ES-I3 (cell line): ENCODE data around the gene RSL1D1.
"Not testable (repeated sequence)": the region's sequence is repeated elsewhere in the genome, so short reads cannot be mapped to it uniquely, and the experiment has no call there.

ENCODE experiments used
- H3K36me3 ChIP-seq: 2 replicates; pipeline ENCODE4 v1.6.1; 2013; ENCODE audit warnings: mild to moderate bottlenecking, low read length, control low read depth, moderate library complexity; ENCODE audit not compliant: insufficient read depth
- H3K4me1 ChIP-seq: 2 replicates; pipeline ENCODE4 v1.6.1; 2013; ENCODE audit warnings: mild to moderate bottlenecking, control low read depth, low read length; ENCODE audit not compliant: insufficient read depth
- H3K9ac ChIP-seq: 2 replicates; pipeline ENCODE4 v1.6.1; 2013; ENCODE audit warnings: low read depth, mild to moderate bottlenecking, low read length, moderate library complexity
- H3K9me3 ChIP-seq: 2 replicates; pipeline ENCODE4 v1.6.1; 2013; ENCODE audit warnings: mild to moderate bottlenecking, low read length, moderate library complexity; ENCODE audit not compliant: control insufficient read depth, insufficient read depth

Gene RSL1D1

DNA sequence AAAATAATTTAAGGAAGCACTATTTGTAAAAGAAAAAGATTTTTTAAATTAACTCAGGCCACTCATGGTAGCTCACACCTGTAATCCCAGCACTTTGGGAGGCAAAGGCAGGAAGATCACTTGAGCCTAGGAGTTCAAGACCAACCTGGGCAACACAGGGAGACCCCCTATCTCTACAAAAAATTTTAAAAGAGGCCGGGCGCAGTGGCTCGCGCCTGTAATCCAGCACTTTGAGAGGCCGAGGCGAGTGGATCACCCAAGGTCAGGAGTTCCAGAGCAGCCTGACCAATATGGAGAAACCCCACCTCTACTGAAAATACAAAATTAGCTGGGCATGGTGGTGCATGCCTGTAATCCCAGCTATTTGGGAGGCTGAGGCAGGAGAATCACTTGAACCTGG is 67.0 kb downstream of the RSL1D1 start:
- H3K4me1 ChIP-seq, result peaks cover 21% of the 10 kb centered on the region
- not testable (repeated sequence) for H3K36me3 ChIP-seq, H3K9me3 ChIP-seq, H3K9ac ChIP-seq

DNA sequence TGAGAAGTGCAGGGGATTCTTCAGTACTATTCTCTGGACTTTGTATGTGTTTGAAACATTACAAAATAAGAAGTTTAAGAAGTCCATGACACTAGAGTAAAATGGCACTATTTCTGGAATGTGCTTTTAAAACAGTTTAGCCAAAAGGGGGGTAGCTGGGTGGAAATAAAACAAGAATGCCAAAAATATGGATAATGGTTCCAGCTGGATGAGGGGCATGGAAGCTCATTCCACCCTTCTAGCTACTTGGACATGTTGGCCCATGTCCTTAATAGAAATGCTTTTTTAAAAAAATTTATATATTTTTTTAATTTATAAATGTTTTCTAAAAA is 67.3 kb downstream of the RSL1D1 start:
- Histone ChIP-seq H3K36me3 (peaks cover 3% of the 10 kb centered on the region; the same call in 1 of the 2 replicates), H3K9me3 (no peaks in the 10 kb centered on the region), H3K9ac (no peak overlapping the region; the same call in 1 of the 2 replicates), H3K4me1 (peaks cover 21% of the 10 kb centered on the region)
